ENCODE data around the gene S100A2. TPM values are rescaled to one million over a fixed set of nuclear protein-coding genes. Genes with fewer than 3 reads are reported as not detected.
"Not testable (repeated sequence)": the region's sequence is repeated elsewhere in the genome, so short reads cannot be mapped to it uniquely, and the experiment has no call there.

Gene S100A2
- total RNA-seq, 4 donors from 2014 or later = 2.7 to 73.3 (median 14.2) TPM

DNA sequence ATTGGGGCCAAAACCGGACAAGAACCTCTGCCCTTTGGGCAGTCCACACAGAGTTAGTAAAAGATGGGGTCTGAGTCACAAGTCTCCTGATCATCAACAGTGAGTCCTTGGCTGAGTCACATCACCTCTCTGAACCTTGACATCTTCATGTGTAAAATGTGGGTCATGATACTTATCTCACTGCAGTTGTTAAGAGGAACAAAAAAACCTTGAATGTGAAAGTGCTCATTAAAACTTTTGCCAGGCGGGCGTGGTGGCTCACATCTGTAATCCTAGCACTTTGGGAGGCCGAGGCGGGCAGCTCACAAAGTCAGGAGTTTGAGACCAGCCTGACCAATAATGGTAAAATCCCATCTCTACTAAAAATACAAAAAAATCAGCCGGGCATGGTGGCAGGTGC is 31.6 kb upstream of the S100A2 start:
- H3K4me3 ChIP-seq = no peak overlapping the region
- ATAC-seq = no peak
- no peaks in the 10 kb centered on the region for H3K9me3 ChIP-seq
- H3K4me1 ChIP-seq = no peaks in the 10 kb centered on the region
- H3K27ac ChIP-seq = no peak overlapping the region
- TF ChIP-seq CTCF (IDR thresholded peaks at IDR 0.05) (no peak), POLR2A (IDR thresholded peaks at IDR 0.05) (no peak), POLR2AphosphoS5 (IDR thresholded peaks at IDR 0.05) (no peak), EP300 (IDR thresholded peaks at IDR 0.05) (no peak)
- WGBS, 2 donors (ENCODE audit: low coverage in 1 of 2) = 84 to 91% methylated on average over 2 to 6 of the region's 6 CpGs
- H3K36me3 ChIP-seq = no peaks in the 10 kb centered on the region
- H3K27me3 ChIP-seq = no peaks in the 10 kb centered on the region

DNA sequence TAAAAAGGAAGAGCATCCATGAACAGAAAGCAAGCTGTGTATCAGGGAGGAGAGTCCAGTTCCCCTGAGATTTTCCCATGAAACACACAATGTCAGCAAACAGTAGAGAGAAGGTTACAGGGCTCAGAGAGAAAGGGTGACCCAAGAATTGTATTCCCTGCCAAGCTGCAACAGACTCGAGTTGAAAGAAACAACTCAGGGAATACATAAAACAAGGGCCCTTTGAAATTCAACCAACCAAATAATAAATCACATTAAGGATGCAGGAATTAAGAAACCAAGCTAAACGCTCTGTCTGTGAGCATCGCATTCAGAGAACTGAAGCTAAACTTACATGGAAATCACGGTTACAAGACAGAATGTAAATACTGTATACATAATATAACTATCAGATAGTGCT is 27.1 kb upstream of the S100A2 start:
- no peaks in the 10 kb centered on the region for H3K36me3 ChIP-seq
- H3K4me1 ChIP-seq = no peaks in the 10 kb centered on the region
- 49 to 58% methylated on average over 4 of the region's 4 CpGs for WGBS, 2 donors (ENCODE audit: low coverage in 1 of 2)
- no peaks in the 10 kb centered on the region for H3K27me3 ChIP-seq
- H3K27ac ChIP-seq = no peak overlapping the region
- H3K4me3 ChIP-seq = no peak overlapping the region
- H3K9me3 ChIP-seq = no peaks in the 10 kb centered on the region
- TF ChIP-seq POLR2AphosphoS5 (IDR thresholded peaks at IDR 0.05) (no peak), CTCF (IDR thresholded peaks at IDR 0.05) (no peak), POLR2A (IDR thresholded peaks at IDR 0.05) (no peak), EP300 (IDR thresholded peaks at IDR 0.05) (no peak)
- ATAC-seq = no peak

DNA sequence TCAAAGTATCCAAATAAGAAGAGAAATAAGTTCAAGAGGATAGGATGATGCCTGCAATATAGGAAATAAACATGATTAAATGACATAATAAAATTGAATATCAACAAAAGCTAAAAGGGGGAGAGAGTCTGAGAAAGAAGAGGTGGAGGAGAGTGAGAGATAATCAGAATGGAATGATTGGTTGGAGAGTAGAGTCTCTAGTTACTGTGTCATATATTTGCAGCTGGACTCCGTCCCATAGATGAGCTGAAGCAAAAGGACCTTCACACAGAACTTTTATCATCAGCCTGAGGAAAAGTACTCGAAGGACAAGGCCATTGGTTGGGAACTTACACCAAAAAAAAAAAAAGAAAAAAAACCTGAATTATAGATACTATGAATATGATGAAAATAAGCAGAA is 22.8 kb upstream of the S100A2 start:
- Histone ChIP-seq H3K4me3 (no peak overlapping the region), H3K4me1 (no peaks in the 10 kb centered on the region), H3K27me3 (no peaks in the 10 kb centered on the region), H3K27ac (no peak overlapping the region), H3K36me3 (no peaks in the 10 kb centered on the region), H3K9me3 (no peaks in the 10 kb centered on the region)
- 80 to 86% methylated on average over 2 of the region's 2 CpGs for whole genome bisulfite sequencing, 2 donors (ENCODE audit: low coverage in 1 of 2)
- TF ChIP-seq POLR2AphosphoS5 (IDR thresholded peaks at IDR 0.05) (no peak), CTCF (IDR thresholded peaks at IDR 0.05) (no peak), POLR2A (IDR thresholded peaks at IDR 0.05) (no peak), EP300 (IDR thresholded peaks at IDR 0.05) (no peak)
- ATAC-seq = no peak

DNA sequence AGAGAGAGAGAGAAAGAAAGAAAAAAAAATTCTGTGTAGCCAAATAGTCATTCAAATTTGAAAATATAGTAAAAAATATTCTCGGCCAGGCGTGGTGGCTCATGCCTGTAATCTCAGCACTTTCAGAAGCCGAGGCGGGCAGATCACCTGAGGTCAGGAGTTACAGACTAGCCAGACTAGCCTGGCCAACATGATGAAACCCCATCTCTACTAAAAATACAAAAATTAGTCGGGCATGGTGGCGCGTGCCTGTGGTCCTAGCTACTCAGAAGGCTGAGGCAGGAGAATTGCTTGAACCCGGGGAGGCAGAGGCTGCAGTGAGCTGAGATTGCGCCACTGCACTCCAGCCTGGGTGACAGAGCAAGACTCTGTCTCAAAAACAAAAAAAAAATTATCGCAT is 22.4 kb upstream of the S100A2 start:
- not testable (repeated sequence) for H3K27ac ChIP-seq, H3K9me3 ChIP-seq, H3K4me3 ChIP-seq, H3K4me1 ChIP-seq, H3K27me3 ChIP-seq, ATAC-seq, H3K36me3 ChIP-seq
- WGBS, 2 donors (ENCODE audit: low coverage in 1 of 2) = 86 to 89% methylated on average over 5 to 10 of the region's 10 CpGs

GRCh38 chr1:153587314-153587713 is 21.7 kb upstream of the S100A2 start:
- Histone ChIP-seq H3K4me1 (no peaks in the 10 kb centered on the region), H3K36me3 (no peaks in the 10 kb centered on the region), H3K27me3 (no peaks in the 10 kb centered on the region), H3K9me3 (no peaks in the 10 kb centered on the region), H3K4me3 (no peak overlapping the region), H3K27ac (no peak overlapping the region)
- no peak for ATAC-seq
- no peak for TF ChIP-seq EP300 (IDR thresholded peaks at IDR 0.05)
- TF ChIP-seq POLR2A (IDR thresholded peaks at IDR 0.05) = no peak
- TF ChIP-seq CTCF (IDR thresholded peaks at IDR 0.05) = no peak
- no peak for TF ChIP-seq POLR2AphosphoS5 (IDR thresholded peaks at IDR 0.05)
- WGBS, 2 donors (ENCODE audit: low coverage in 1 of 2) = 72 to 74% methylated on average over 4 to 5 of the region's 5 CpGs

DNA sequence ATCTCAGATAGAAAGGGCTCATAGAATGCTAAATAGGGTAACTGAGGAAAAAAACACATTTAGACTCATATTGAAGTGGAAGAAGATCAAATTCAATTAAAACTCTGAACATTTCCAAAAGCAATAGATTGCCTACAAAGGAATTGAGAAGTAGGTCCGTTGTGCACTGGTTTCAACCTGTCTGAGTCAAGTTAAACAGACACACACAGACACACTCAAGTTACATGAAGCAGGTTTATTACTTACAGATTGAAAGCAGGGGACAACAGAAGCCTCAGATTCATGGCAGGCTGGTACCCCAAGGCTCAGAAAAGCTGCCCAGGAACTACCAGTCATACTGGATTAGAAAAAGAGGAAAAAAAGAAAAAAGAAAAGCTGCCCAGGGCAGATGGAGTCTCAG is 20.7 kb upstream of the S100A2 start:
- H3K4me3 ChIP-seq = no peak overlapping the region
- 60 to 64% methylated on average over 1 of the region's 1 CpG for WGBS, 2 donors (ENCODE audit: low coverage in 1 of 2)
- H3K4me1 ChIP-seq = no peaks in the 10 kb centered on the region
- no peak for TF ChIP-seq CTCF (IDR thresholded peaks at IDR 0.05)
- no peak for TF ChIP-seq POLR2A (IDR thresholded peaks at IDR 0.05)
- no peak for TF ChIP-seq EP300 (IDR thresholded peaks at IDR 0.05)
- TF ChIP-seq POLR2AphosphoS5 (IDR thresholded peaks at IDR 0.05) = no peak
- no peak for ATAC-seq
- no peak overlapping the region for H3K27ac ChIP-seq
- H3K9me3 ChIP-seq = no peaks in the 10 kb centered on the region
- H3K36me3 ChIP-seq = no peaks in the 10 kb centered on the region
- H3K27me3 ChIP-seq = no peaks in the 10 kb centered on the region
